HG03066 (cell line): Measurements from ENCODE around the gene SOBP.

Source experiments
- ATAC-seq: cut with Tn5 transposase; IDR thresholded peaks from one replicate; pipeline ENCODE4 v1.9.1; 2021; ENCODE audit warnings: low read depth; ENCODE audit not compliant: unreplicated experiment

SOBP gene

DNA sequence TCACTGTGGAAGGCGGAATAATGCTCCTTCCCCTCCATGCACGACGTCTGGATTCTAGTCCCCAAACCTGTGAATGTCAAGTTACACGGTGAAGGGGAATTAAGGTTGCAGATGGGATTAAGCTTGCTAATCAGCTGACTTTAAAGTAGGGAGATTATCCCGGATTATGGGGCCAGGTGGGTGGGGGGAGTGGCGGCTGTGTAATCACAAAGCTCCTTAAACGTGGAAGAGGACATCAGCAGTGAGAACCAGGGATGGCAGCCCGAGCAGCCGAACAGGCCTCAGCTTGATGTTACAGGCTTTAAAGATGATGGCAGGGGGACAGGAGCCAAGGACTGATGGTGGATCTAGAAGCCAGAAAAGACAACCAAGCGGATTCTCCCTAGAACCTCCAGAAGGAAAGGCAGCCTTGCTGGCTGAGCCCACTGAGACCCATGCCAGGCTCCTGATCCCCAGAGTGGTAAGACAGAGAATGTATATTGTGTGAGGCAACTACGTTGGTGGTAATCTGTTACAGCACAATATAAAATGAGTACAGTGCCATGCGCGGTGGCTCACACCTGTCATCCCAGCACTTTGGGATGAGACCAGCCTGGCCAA, 216.7 kb downstream of the SOBP start:
- no peak for ATAC-seq

DNA sequence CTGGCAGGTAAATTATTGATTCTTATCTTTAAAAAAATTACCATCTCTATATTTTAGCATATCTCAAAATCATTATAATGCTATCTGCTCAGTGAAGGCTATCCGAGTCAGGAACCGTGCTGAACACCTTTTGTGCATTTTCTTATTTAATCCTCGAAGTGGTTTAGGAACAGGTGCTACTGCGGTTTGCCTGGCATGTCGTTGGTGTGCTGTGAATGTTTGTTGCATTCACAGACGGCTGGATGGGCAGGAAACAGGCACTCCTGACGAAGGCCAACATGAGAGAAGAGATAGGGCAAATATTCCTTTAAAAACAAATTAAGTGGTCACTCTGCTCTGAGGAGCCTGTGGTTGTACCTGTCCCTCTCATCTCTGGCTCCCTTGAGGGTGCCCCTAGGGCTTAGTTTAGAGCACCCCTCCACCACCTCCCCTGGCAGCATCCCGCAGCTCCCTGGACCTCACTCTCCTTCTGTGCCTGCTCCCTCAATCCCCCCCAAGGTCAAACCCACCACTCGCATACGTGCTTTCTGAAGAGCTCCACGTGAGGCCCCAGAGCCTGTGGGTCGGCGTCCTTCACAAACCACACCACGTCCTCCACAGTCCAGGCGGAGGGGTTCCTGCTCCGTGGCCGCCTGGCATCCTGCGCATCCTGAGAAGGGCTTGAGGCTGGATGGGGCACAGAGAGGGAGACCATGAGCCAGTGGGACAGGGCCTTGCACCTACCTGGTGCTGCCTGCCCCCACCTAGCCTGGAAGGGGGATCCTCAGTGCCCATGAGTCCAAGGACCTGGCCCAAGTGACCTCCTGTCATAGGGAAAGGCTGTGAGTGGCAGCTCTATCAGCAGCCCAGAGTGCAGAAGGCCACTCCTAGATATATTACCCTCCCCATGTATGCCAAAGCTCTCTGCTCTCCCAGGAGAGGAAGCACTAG, 217.7 kb downstream of the SOBP start:
- ATAC-seq: no peak

DNA sequence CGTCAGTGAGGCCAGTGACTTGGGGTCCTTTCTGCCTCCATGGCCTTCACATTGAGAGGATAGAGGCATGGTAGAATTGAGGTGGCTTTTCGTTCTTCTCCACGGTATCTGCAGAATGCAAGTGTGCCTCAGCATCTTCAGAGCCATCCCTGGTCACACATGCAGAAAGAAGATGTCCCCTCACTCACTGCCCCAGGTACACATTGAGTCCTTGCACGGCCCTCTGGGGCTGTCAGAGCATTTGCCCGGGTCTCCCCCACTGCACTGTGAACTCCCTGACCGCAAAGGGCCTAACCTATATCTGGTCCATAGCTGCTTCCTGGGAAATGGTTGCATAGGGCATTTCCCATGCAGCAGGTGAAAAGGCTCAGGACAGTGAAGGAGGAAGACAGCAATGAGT, 218.5 kb downstream of the SOBP start:
- no peak for ATAC-seq

- no peak for ATAC-seq
Measured at GRCh38 chr6:107709341-107709740, 219.4 kb downstream of the SOBP start.
